HG02623 (cell line): ENCODE data around the gene BSG.
"Not testable (repeated sequence)": the region's sequence is repeated elsewhere in the genome, so short reads cannot be mapped to it uniquely, and the experiment has no call there.

Experiments
- ATAC-seq: cut with Tn5 transposase; IDR thresholded peaks from one replicate; pipeline ENCODE4 v1.9.1; 2021; ENCODE audit warnings: moderate library complexity; ENCODE audit not compliant: unreplicated experiment

Gene BSG

GRCh38 chr19:585146-585545 lies 12.8 kb downstream of the BSG start:
- ATAC-seq: not testable (repeated sequence)

- ATAC-seq: no peak
Measured at GRCh38 chr19:585551-586110, 13.2 kb downstream of the BSG start.

GRCh38 chr19:588093-588740 lies 15.8 kb downstream of the BSG start:
- ATAC-seq: no peak

GRCh38 chr19:588741-589692 lies 16.6 kb downstream of the BSG start:
- ATAC-seq: no peak

- no peak for ATAC-seq
Measured at GRCh38 chr19:589693-590395, 17.4 kb downstream of the BSG start, which contains the start of gene HCN2. Gene HCN2, plus strand, starts transcription at chr19:589881. Its CDS starts 65 bp downstream, at chr19:589946.

GRCh38 chr19:590396-590745 lies 18.0 kb downstream of the BSG start:
- ATAC-seq: no peak

GRCh38 chr19:590750-591098 lies 18.3 kb downstream of the BSG start:
- ATAC-seq: no peak

- ATAC-seq: no peak
Measured at GRCh38 chr19:591099-591958, 18.9 kb downstream of the BSG start.

GRCh38 chr19:592101-592500 lies 19.7 kb downstream of the BSG start:
- no peak for ATAC-seq

- ATAC-seq: no peak
Measured at GRCh38 chr19:593055-593454, 20.7 kb downstream of the BSG start.

- no peak for ATAC-seq
Measured at GRCh38 chr19:593505-593904, 21.1 kb downstream of the BSG start.

- no peak for ATAC-seq
Measured at GRCh38 chr19:594265-594870, 22.0 kb downstream of the BSG start.

- ATAC-seq: no peak
Measured at GRCh38 chr19:595326-596262, 23.2 kb downstream of the BSG start.

- no peak for ATAC-seq
Measured at GRCh38 chr19:596263-596655, 23.9 kb downstream of the BSG start.

- no peak for ATAC-seq
Measured at GRCh38 chr19:597406-598315, 25.3 kb downstream of the BSG start.

GRCh38 chr19:601310-601709 lies 28.9 kb downstream of the BSG start:
- no peak for ATAC-seq

GRCh38 chr19:601790-602189 lies 29.4 kb downstream of the BSG start:
- ATAC-seq: no peak
